ENCODE data around the gene GABBR2.

- TF ChIP-seq POLR2A (IDR thresholded peaks at IDR 0.05) (no peak), CTCF (IDR thresholded peaks at IDR 0.05) (no peak)
Measured at GRCh38 chr9:98369066-98369425, 339.7 kb downstream of the GABBR2 start.
